ENCODE data around the gene LAMP1.
"Not testable (repeated sequence)": the region's sequence is repeated elsewhere in the genome, so short reads cannot be mapped to it uniquely, and the experiment has no call there.

LAMP1 gene

DNA sequence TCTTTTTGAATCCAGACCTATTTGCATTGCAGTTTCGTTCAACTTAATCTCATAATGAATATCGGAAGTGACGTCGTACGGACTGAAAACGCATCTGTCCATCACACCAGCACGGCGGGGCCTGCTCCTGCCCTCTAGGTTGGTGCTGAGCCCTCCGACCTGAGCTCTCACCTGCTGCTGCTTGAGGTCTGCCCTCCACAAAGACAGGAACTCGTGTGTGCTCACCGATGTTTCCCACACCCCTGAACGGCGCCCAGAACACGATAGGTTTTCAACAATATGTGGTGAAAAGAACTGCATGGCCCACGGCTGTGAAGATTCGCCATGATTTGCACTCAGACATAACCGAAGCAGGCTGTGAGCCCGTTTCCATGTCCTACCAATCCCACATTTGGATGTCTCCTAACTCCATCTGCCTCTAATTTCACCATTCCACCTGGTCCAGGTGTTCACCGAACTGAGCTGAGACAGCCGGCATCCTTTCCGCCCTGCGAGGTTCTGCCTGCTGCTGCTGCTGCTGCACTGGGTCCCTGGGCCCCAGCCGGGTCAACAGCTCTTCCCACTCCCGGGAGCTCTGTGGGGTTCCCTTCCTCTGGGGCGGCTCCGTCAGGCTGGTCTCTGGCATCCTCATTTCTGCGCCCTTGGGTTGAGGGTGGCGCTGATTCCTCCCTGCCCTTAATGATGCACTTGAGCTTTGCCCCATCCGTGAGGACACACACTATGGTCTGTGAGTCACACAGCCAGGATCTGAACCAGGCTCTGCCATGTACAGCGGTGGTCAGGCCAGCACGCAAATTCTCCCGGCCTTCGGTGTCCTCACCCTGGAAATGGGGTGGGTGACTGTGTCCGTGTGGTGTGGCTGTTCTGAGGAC lies 46.0 kb downstream of the LAMP1 start:
- H3K4me3 ChIP-seq (ENCODE audit: low read depth, low read length) = no peak overlapping the region
- TF ChIP-seq, protein P1, sequence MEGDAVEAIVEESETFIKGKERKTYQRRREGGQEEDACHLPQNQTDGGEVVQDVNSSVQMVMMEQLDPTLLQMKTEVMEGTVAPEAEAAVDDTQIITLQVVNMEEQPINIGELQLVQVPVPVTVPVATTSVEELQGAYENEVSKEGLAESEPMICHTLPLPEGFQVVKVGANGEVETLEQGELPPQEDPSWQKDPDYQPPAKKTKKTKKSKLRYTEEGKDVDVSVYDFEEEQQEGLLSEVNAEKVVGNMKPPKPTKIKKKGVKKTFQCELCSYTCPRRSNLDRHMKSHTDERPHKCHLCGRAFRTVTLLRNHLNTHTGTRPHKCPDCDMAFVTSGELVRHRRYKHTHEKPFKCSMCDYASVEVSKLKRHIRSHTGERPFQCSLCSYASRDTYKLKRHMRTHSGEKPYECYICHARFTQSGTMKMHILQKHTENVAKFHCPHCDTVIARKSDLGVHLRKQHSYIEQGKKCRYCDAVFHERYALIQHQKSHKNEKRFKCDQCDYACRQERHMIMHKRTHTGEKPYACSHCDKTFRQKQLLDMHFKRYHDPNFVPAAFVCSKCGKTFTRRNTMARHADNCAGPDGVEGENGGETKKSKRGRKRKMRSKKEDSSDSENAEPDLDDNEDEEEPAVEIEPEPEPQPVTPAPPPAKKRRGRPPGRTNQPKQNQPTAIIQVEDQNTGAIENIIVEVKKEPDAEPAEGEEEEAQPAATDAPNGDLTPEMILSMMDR (IDR thresholded peaks at IDR 0.05; ENCODE audit: borderline replicate concordance, insufficient read depth, low read depth, low read length) = no peak

DNA sequence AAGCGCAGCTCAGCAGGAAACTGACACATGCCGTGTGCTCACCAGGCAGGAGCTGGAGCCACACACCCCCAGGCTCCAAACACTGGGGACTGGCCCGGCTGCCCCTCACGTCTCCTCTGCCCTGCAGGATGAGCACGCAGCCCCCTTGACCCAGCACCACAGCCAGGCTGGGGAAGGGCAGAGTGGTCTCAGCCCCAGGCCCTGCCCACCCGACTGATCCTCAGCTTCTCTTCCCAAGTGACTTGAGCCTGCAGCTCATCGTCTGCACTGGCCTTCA lies 46.6 kb downstream of the LAMP1 start:
- TF ChIP-seq, protein P1 (IDR thresholded peaks at IDR 0.05; ENCODE audit: borderline replicate concordance, insufficient read depth, low read depth, low read length) = no peak

DNA sequence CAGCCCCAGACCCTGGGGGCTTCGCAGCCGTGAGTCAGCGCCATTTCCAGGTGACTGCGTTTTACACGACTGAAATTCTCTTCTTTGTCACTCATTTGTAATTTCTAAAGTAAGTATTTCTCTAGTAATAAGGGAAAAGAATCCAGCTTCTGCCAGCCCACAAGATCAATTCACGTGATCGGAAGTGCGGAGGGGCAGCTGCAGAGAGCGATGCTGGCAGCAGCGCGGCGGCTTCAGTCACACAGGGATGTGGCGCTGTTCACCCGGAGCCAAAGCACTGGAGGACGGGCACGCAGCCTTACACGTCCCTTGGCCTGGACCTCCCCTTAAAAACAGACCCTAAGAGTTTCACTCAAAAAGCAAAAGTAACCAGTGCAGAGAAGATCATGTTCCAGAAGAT lies 48.4 kb downstream of the LAMP1 start:
- no peak overlapping the region for H3K4me3 ChIP-seq (ENCODE audit: low read depth, low read length)
- TF ChIP-seq, protein P1 (IDR thresholded peaks at IDR 0.05; ENCODE audit: borderline replicate concordance, insufficient read depth, low read depth, low read length) = no peak

More for the DNA sequence above, 46.6 kb downstream of the LAMP1 start:
- no peak overlapping the region for H3K4me3 ChIP-seq (ENCODE audit: low read depth, low read length)

DNA sequence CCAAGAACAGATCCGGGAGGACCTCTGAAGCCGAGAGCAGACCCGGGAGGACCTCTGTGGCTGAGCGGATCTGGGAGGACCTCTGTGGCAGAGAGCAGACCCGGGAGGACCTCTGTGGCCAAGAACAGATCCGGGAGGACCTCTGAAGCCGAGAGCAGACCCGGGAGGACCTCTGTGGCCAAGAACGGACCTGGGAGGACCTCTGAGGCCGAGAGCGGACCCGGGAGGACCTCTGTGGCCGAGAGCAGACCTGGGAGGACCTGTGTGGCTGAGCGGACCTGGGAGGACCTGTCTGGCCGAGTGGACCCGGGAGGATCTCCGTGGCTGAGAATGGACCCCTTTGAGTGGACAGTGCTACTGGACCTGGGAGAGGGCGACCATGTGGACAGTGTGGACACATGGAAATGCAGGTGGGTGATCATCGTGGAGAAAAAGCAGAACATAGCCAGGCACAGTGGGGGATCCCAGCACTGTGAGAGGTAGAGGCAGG lies 50.7 kb downstream of the LAMP1 start:
- H3K4me3 ChIP-seq (ENCODE audit: low read depth, low read length) = not testable (repeated sequence)

DNA sequence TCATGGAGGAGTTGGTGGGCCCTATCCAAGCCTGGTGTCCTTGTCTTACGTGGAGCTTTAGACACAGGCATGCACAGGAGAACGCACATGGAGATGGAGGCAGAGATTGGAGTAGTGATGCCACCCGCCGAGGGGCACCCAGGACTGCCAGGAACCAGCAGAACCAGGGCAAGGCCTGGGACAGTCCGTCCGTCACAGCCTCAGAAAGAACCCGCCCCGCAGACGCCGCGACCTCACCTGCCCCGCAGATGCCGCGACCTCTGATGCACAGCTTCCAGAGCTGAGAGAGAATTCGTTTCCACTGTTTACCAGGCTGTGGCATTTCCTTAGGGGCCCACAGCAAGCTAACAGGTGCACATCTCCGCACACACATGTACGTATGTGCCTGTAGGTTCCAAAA lies 51.6 kb downstream of the LAMP1 start:
- TF ChIP-seq, protein P1 (IDR thresholded peaks at IDR 0.05; ENCODE audit: borderline replicate concordance, insufficient read depth, low read depth, low read length) = no peak
- no peak overlapping the region for H3K4me3 ChIP-seq (ENCODE audit: low read depth, low read length)

DNA sequence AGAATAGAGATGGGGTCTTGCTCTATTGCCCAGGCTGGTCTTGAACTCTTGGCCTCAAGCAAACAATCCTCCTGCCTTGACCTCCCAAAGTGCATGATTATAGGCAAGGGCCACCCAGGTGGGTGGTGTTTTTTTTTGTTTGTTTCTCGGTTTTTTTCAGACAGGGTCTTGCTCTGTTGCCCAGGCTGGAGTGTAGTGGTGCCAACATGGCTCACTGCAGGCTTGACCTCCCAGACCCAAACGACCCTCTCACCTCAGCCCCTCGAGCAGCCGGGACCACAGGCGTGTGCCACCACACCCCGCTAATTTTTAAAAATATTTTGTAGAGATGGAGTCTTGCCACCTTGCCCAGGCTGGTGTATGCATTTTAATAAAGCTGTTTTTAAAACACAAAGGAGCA lies 52.0 kb downstream of the LAMP1 start:
- no peak overlapping the region for H3K4me3 ChIP-seq (ENCODE audit: low read depth, low read length)
- TF ChIP-seq, protein P1 (IDR thresholded peaks at IDR 0.05; ENCODE audit: borderline replicate concordance, insufficient read depth, low read depth, low read length) = no peak

DNA sequence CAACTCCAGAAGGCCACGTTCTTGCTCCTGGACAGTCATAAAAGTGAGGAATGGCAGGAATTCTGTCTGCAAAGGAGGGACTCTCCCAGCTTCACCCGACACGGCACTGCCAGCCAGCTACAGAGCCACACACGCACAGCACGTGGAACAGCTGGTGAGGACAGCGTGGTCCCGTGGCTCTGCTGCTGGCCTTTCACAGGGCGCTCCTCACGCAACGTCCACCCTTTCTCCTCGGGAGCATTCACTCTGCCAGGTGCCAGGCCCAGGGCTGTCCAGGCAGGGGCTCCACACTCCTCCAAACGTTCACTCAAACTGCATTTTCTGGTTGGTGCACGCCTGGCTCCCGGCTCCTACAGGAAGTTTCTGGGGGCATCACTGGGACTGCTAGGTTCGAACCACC lies 52.5 kb downstream of the LAMP1 start:
- no peak overlapping the region for H3K4me3 ChIP-seq (ENCODE audit: low read depth, low read length)
- TF ChIP-seq, protein P1 (IDR thresholded peaks at IDR 0.05; ENCODE audit: borderline replicate concordance, insufficient read depth, low read depth, low read length) = no peak
